ENCODE measurements around the gene STX8.

STX8 gene

GRCh38 chr17:9229160-9229825 lies 346.3 kb downstream of the STX8 start:
- TF ChIP-seq, protein P1, sequence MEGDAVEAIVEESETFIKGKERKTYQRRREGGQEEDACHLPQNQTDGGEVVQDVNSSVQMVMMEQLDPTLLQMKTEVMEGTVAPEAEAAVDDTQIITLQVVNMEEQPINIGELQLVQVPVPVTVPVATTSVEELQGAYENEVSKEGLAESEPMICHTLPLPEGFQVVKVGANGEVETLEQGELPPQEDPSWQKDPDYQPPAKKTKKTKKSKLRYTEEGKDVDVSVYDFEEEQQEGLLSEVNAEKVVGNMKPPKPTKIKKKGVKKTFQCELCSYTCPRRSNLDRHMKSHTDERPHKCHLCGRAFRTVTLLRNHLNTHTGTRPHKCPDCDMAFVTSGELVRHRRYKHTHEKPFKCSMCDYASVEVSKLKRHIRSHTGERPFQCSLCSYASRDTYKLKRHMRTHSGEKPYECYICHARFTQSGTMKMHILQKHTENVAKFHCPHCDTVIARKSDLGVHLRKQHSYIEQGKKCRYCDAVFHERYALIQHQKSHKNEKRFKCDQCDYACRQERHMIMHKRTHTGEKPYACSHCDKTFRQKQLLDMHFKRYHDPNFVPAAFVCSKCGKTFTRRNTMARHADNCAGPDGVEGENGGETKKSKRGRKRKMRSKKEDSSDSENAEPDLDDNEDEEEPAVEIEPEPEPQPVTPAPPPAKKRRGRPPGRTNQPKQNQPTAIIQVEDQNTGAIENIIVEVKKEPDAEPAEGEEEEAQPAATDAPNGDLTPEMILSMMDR (IDR thresholded peaks at IDR 0.05; ENCODE audit: unreplicated experiment in 3 of 3) = no peak
- Mint-ChIP-seq H3K27me3 (ENCODE audit: low read depth) (peaks cover 7% of the 10 kb centered on the region), H3K4me3 (no peak overlapping the region), H3K9me3 (no peaks in the 10 kb centered on the region), H3K27ac (no peak overlapping the region), H3K36me3 (ENCODE audit: low read depth) (no peaks in the 10 kb centered on the region), H3K4me1 (no peaks in the 10 kb centered on the region)

DNA sequence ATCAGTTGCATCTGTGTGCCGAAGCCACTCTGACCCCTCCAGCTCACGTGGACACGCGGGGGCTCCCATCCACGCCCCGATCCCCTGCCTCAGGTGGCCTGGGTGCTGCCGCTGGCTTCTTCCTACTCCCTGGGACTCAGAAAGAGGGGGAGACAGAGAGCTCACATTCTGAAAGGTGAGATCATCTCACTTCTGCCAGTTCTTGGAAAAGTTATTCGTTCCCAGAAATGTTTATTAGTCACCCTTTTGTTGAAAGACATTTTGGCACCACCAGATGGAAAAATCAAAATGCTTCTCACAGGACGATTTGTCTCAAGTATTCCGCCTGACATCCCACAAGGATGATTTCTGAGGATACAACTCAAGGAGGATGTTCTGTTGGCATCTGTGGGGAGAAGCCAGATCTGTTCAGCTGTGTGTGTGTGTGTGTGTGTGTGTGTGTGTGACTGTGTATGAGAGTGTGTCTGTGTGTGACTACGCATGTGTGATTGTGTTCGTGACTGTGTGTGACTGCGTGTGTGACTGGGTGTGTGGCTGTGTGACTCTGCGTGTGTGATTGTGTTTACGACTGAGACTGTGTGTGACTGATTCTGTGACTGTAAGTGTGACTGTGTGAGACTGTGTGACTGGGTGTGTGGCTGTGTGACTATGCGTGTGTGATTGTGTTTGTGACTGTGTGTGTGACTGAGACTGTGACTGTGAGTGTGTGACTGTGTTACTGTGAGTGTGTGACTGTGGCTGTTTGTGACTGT lies 347.0 kb downstream of the STX8 start:
- H3K27ac Mint-ChIP-seq = no peak overlapping the region
- no peaks in the 10 kb centered on the region for H3K36me3 Mint-ChIP-seq (ENCODE audit: low read depth)
- TF ChIP-seq, protein P1 (IDR thresholded peaks at IDR 0.05; ENCODE audit: unreplicated experiment in 3 of 3) = no peak
- no peaks in the 10 kb centered on the region for H3K9me3 Mint-ChIP-seq
- no peaks in the 10 kb centered on the region for H3K4me1 Mint-ChIP-seq
- H3K27me3 Mint-ChIP-seq (ENCODE audit: low read depth) = peaks cover 7% of the 10 kb centered on the region
- H3K4me3 Mint-ChIP-seq = no peak overlapping the region

- Mint-ChIP-seq H3K27me3 (ENCODE audit: low read depth) (peaks cover 7% of the 10 kb centered on the region), H3K36me3 (ENCODE audit: low read depth) (no peaks in the 10 kb centered on the region), H3K27ac (no peak overlapping the region), H3K4me1 (no peaks in the 10 kb centered on the region), H3K9me3 (no peaks in the 10 kb centered on the region), H3K4me3 (no peak overlapping the region)
- TF ChIP-seq, protein P1 (IDR thresholded peaks at IDR 0.05; ENCODE audit: unreplicated experiment in 3 of 3) = no peak
Measured at GRCh38 chr17:9227819-9228407, 347.7 kb downstream of the STX8 start.

- Mint-ChIP-seq H3K4me3 (no peak overlapping the region), H3K36me3 (ENCODE audit: low read depth) (no peaks in the 10 kb centered on the region), H3K4me1 (no peaks in the 10 kb centered on the region), H3K27me3 (ENCODE audit: low read depth) (peaks cover 7% of the 10 kb centered on the region), H3K9me3 (no peaks in the 10 kb centered on the region), H3K27ac (no peak overlapping the region)
- TF ChIP-seq, protein P1 (IDR thresholded peaks at IDR 0.05; ENCODE audit: unreplicated experiment in 3 of 3) = no peak
Measured at GRCh38 chr17:9226794-9227135, 348.9 kb downstream of the STX8 start.

DNA sequence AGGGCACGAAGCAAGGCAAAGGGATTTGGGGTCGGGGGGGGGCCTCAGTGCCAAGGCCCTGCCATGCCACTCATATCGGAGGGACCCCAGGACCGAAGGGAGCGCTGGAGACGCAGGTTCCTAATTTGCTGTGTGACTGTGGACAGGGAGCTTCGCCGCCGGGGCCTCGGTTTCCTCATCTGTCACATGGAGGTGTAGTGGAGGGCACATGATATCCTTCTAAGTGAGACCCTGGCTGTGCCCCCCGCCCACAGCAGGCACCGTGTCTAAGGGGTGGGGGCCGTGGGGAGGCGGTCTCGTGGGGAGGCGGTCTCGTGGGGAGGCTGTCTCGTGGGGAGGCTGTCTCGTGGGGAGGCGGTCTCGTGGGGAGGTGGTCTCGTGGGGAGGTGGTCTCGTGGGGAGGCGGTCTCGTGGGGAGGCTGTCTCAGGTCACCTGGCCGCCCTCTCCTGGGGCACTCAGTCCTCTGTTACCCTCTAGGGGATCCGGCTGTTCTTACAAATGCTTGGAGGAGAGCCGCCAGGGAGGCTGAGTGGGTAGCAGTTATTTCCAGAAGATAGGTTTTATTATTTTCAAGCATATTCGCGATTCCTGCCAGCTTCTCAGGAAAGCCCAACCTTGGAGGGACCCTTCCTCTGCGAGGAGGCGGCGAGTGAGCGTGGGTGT lies 349.4 kb downstream of the STX8 start:
- no peak overlapping the region for H3K4me3 Mint-ChIP-seq
- no peak overlapping the region for H3K27ac Mint-ChIP-seq
- no peaks in the 10 kb centered on the region for H3K9me3 Mint-ChIP-seq
- H3K4me1 Mint-ChIP-seq = no peaks in the 10 kb centered on the region
- peaks cover 7% of the 10 kb centered on the region for H3K27me3 Mint-ChIP-seq (ENCODE audit: low read depth)
- TF ChIP-seq, protein P1 (IDR thresholded peaks at IDR 0.05; ENCODE audit: unreplicated experiment in 3 of 3) = no peak
- H3K36me3 Mint-ChIP-seq (ENCODE audit: low read depth) = no peaks in the 10 kb centered on the region

All from nephron (organoid).